ENCODE results near the gene SLC46A2.

The SLC46A2 gene

DNA sequence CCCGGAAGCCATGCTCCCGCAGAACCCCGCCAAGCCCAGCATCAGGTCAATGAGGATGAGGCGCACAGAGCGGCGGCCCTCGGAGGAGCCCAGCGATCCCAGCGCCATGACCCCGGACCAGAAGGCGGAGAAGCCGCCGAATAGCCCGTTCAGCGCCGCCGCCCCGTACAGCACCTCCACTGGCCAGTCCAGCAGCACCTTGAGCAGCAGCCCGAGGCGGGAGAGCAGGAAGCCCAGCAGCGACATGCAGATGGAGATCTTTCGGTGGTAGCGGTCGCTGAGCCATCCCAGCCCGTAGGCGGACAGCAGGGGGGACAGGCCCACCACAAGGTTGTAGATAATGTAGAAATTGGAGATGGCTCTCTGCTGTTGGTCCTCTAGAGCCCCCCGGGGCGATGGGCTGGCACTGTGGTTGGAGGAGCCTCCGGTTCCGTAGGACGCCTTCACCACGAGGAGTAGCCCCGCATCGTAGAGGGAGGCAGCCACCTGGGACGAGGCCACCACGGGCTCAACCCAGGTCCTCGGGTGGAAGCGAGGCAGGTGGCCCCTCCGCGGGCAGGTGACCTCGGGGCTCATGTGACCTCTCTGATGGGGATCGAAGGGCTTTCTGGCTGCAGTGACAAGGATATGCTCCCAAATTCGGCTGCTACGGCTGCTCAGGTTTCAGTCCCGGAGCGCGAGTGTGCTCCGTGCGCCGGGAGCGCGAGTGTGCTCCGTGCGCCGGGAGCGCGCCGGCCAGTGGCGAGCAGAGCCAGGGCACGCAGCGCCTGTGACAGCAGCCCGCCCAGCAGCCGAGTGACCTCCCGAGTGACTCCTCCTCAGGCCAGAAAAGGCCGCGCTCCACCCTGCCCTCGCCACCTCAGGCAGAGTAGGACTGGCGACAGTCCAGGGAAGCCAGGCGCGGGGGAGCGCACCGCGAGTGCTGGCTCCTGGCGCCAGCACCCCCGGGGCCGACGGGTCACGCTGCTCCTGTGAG, at the start of gene SLC46A2:
TSS of gene SLC46A2 (minus strand) at position 771 of the 976 bp plus-strand sequence. CDS start at position 576, 195 bp downstream.
- peak; percentile 9 for DNase-seq

DNA sequence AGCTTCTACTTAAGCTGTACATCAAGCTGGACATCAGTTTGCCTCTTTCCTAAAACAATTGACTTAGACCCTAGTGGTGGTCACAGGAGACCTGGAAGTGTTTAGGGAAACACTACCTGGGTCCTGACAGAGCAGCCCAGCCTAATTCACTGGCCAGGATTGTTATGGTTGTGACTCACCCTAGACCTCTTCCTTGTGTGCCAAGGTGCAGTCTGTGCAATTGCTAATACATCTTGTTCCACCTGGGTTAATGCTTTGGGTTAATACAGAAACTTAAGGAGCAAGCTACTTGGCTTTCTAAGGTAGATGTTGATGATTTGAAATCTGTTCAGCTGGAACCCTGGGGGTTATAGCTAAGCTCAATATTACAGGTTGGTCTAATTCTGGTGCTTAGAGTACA, 48.7 kb upstream of the SLC46A2 start:
- DNase-seq = no peak

DNA sequence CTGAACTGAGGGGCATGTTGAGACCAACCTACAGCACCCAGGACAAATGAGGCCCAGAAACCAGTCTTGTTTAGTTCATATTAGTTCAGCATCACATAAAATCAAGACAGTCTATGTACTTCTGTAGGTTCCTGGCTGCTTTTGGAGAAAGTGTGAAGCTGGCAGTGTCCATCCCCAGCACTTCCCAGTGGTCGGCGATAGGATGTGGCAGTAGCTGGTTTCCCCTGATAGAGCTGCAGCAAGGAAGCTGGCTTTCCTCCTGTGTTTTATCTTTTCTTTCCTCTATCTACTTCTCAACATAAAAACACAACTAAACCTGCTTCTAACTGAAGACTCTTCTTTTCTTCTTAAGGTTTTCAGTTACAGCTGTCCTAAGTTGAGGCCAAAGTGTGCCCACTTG, 43.0 kb upstream of the SLC46A2 start:
- DNase-seq = no peak

DNA sequence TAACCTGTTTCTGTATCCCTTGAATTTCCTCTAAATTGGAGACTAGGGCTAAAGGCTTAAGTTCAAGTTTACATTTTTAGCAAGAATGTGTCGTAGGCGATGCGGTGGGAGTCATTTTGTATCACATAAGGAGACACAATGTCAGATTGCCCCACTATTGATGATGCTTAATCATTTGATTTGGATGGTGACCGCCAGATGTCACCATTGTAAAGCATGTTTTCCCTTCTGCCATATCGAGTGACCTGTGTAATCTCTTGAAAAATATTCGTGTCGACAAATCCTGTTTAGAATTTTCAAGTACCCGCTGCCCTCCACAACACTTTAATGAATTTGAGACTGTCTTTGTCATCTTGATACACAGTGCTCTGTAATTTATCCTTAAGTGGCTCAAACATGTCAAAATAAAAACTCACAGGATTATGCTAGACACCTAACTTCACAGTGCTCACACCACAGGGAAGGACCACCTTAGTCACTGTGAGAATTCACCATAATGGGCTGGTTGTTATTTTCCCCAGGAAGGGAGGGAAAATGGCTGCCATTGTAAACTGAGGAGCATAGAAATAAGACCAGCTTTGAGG, 34.5 kb upstream of the SLC46A2 start:
- DNase-seq = peak; percentile 63

- DNase-seq = peak; percentile 25
These were observed 30.9 kb upstream of the SLC46A2 start for GRCh38 chr9:112921549-112921948.

DNA sequence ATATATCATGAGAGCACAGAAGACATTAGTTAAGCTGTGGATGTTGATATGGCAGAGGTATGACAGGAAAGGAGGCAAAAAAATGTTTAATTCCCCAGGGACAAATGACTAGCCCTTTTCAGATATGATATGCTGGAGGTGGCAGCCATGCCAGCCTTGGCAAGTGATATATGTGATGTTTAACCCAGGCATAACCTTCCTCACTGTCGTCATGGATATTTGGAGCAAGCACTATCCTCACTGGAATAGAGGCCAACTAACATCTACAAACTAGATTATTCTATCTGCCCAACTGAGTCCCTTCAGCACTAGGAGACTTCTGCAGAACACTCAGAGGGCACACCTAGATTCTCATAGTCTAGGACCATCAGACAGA, 27.3 kb upstream of the SLC46A2 start:
- DNase-seq = no peak

GRCh38 chr9:112917047-112917986, 26.6 kb upstream of the SLC46A2 start:
- DNase-seq = no peak

GRCh38 chr9:112914524-112914923, 23.8 kb upstream of the SLC46A2 start:
- DNase-seq = peak; percentile 48

DNA sequence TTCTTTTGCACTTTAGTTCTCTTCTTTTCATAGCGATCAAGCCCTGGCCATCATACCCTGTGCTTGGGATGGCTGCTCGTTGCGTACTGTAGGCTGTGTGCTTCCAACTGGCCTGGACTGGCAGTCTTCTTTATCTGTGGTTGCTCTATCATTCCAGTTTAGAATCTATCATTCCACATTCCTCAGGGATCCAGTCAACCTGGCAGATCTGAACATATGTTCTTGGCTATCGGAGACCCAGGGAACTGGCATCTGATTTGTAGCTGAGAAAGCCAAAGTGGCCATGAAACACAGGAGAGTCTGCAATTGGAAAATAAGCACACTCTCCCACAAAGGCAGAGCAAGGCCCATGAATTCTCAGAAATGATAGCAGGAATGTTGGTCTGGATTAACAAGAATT, 22.6 kb upstream of the SLC46A2 start:
- DNase-seq = no peak

DNA sequence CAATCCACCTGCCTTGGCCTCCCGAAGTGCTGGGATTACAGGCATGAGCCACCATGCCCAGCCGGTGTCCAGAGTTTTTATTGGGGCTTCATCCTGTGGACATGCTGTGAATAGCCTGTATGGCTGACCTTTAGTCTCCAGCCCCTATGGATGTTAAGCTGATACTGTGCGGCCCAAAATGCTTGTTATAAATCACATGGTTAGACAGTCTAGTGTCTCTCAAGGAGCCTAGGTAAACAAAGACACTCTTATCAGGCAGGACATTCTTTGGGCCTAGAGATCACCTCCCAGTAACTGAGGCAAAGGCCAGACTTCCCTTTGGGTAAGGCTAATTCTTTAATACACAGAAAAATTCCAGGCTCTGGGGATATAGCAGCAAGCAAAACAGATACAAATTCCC, 22.0 kb upstream of the SLC46A2 start:
- no peak for DNase-seq

DNA sequence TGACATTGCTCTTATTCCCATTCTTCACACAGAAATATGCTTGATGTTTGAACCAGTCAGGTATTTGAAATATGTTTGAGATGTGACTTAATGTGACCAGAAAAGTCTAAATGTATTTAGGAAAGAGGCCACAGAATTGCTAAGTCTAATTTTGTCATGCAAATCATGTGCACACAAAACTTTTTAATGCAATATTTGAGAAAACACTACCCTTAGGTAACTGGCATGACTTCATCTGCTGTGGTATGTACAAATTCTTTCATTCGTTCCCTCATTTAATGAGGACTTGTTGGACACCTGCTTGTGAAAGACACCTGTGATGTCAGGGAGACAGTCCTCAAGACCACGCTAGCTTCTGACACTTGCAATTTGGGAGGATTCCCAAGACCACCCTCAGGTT, 21.1 kb upstream of the SLC46A2 start:
- DNase-seq = no peak

GRCh38 chr9:112905084-112905483, 14.4 kb upstream of the SLC46A2 start:
- DNase-seq = no peak

DNA sequence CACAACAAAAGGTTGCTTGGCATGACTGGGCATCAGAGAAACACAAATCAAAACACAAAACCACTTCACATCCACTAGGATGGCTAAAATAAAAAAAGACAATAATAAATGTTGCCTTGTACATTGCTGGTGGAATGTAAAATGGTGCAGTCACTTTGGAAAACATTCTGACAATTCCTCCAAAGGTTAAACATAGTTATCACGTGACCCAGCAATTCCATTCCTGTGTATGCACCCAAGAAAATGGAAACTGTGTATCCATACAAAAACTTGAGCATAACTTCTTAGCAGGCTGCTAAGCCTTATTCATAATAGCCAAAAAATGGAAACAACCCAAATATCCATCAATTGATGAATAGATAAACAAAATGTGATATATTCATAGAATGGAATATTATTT, 10.2 kb upstream of the SLC46A2 start:
- DNase-seq = no peak

DNA sequence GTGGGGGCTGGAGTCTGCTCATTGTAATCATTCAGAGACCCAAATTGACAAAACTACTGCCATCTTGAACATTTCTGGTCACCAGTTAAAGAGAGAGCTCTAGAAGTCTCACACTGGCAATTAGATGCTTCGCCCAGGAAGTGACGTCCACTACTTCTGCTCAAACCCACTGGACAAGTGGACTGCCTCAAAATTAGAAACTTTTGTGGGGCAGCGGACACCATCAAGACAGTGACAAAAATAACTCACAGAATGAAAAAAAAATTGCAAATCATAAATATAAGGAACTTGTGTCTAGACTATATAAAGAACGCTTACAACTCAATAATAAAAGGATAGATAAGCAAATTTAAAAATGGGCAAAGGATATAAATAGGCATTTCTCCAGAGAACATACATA, 9.8 kb upstream of the SLC46A2 start:
- no peak for DNase-seq

DNA sequence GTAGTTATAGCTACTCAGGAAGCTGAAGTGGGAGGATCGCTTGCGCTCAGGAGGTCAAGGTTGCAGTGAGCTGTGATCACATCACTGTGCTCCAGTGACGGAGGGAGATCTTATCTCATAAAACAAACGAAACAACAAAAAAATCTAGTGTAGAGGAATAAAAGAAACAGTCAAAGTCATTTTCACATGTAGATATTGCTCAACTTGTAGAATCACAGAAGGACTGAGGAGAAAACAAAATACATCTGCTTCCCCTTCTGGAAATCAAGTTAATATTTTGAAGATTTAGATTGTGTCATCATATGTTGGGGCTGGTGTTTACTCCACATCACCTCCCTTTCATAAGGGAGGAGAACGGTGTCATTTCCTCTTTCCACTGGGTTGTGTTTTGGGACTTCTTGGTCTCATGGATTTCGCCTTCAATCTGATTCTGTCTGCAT, 8.2 kb upstream of the SLC46A2 start:
- DNase-seq = peak; percentile 9

DNA sequence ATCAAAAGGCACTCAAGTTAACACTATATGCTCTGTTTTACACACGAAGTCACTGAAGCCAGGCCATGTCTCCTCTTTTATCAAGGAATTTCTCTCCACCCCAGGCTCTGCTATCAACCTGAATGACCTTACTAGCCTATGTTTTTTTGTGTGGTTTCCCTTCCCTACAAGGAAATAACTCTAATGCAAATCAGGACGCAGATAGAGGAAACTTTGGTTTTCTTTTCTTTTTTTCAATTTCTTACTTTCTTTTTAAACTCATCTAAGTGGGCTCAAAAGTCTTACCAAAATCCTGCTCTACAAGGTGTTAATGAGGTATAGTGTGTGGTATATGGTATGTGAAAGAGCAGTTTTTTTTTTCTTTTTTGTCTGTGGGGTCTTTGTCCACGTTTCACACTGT, 5.5 kb upstream of the SLC46A2 start:
- DNase-seq = no peak

DNA sequence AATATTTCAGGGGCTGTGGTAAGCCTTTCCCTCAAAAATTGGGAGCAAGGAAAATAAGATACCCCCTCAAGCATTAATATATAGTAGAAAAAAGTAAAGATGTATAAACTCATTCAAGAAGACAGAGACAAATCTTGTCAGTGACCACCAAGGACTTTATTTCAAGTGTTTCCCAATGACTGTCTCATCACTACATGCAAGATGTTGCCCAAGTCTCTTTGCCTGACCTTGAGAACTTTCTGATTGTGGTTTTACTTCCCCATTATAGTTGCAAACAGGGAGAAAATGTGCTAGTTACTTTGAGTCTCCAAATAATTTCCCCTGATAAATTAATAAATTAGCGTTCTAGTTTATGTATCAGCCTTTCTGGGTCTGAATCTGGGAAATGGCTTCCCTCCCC, 4.0 kb upstream of the SLC46A2 start:
- no peak for DNase-seq

DNA sequence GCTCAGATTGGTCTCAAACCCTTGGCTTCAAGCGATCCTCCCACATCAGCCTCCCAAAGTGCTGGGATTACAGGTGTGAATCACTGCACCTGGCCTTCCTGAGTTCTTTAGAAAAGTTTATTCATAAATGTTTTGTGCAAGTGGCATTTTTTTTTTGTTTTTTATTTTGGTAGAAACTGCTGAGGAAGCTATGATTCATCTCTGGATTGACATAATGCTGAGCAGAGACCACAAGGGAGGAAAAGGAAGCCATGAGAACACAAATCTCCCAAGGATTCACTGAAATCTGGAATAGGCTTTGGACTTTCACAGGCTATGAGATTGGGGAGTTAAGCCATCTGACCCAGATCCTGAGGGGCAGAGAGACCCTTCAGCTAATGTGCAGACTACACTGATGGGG, 3.4 kb upstream of the SLC46A2 start:
- no peak for DNase-seq

GRCh38 chr9:112892981-112893380, 2.3 kb upstream of the SLC46A2 start:
- no peak for DNase-seq

DNA sequence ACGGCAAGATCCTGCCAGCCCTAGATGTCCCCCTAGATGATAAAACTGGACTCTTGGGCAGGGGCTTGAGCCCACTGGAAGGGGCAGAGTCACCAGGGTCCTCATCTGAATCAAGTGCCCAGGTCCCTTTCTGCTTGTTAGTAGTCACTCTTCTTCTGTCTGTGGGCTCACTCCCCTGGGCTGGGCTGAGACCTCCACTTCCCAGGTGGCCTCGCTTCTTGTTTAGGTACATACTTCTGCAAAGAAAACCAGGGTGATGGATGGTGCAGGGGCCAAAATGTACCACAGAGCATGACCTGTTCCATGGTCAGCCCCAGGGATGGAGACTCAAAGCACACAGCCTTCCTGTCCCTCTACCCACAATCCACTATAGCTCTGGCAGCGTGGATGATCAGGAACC, 845 bp upstream of the SLC46A2 start:
- DNase-seq = no peak

DNA sequence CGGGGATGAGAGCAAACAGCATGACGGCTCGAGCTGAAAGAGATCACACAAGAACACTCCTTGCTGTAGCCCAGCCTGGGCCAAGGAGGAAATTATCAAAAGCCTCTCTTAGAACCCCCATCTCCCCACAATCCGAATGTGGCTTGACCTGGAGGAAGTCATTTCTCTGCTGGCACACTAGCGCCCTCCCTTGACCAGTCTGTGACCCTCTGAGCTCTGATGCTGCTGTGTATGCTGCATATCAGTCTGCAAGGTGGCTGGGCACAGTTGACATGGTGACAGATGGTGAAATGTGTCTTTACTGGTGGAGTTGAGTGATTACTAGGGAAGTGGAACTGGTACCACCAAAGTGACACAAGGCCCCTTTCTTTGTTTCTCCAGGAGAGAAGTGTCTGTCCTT, 3.3 kb downstream of the SLC46A2 start:
- peak; percentile 50 for DNase-seq

- no peak for DNase-seq
These were observed 4.3 kb downstream of the SLC46A2 start for GRCh38 chr9:112886351-112886750.

DNA sequence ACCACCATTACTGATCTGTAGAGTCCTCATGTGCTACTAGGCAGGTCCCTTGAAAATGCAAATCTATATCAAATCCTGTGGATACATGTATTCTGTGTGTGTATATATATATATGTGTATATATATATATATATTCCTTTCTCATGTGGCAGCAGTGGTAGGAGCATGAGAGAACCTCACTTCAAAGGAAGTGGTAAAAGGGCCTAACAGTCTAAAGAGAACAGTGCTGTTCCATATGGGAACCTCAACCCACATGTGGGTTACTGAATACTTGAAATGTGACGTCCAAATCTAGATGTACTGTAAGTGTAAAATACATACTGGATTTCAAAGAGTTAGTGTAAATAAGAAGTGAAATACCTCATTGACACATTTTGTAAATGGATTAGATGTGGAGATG, 5.4 kb downstream of the SLC46A2 start:
- no peak for DNase-seq

Measured in NCI-H69 (cell line).